Mesothelial cell of epicardium (in vitro differentiated cells): ENCODE measurements around the gene GNB3. TPM values are rescaled to one million over a fixed set of nuclear protein-coding genes. Genes with fewer than 3 reads are reported as not detected.
"Not testable (repeated sequence)": the region's sequence is repeated elsewhere in the genome, so short reads cannot be mapped to it uniquely, and the experiment has no call there.

ENCODE experiments used
- DNase-seq, 2 experiments: peaks; one replicate each; pipeline ENCODE4 v3.0.0; 2021; ENCODE audit warnings: low spot score in 2 of 2; ENCODE audit not compliant: unreplicated experiment in 2 of 2
- H3K27ac Mint-ChIP-seq: 2 replicates; pipeline ENCODE4 v1.8.0; 2021; ENCODE audit warnings: mixed read lengths
- H3K27me3 Mint-ChIP-seq: 2 replicates; pipeline ENCODE4 v1.8.0; 2021; ENCODE audit warnings: low read depth, mixed read lengths
- H3K36me3 Mint-ChIP-seq: 2 replicates; pipeline ENCODE4 v1.8.0; 2021; ENCODE audit warnings: mixed read lengths
- H3K4me1 Mint-ChIP-seq: 2 replicates; pipeline ENCODE4 v1.8.0; 2021; ENCODE audit warnings: mixed read lengths
- H3K4me3 Mint-ChIP-seq: 2 replicates; pipeline ENCODE4 v1.8.0; 2021; ENCODE audit warnings: mild to moderate bottlenecking, moderate library complexity, mixed read lengths
- H3K9me3 Mint-ChIP-seq: 2 replicates; pipeline ENCODE4 v1.8.0; 2021; ENCODE audit warnings: mixed read lengths
- CTCF ChIP-seq: fragments of 200-600 bp; sonication (generic); IDR thresholded peaks from one replicate; pipeline ENCODE4 v1.5.0; 2021; ENCODE audit warnings: antibody characterized with exemption; ENCODE audit not compliant: unreplicated experiment
- total RNA-seq: library from RNA; stranded (reverse); gene quantifications from 3 replicates; pipeline ENCODE4 v1.2.1, GENCODE V29; 2021

The GNB3 gene
- total RNA-seq, 1 donor from 2014 or later, result 24.3 TPM

- Mint-ChIP-seq H3K4me3 (peak overlapping the region; percentile 84), H3K27me3 (no peaks in the 10 kb centered on the region), H3K27ac (no peak overlapping the region), H3K9me3 (no peaks in the 10 kb centered on the region), H3K36me3 (peaks cover 11% of the 10 kb centered on the region), H3K4me1 (peaks cover 34% of the 10 kb centered on the region)
- TF ChIP-seq CTCF, result no peak
- DNase-seq, result no peak
These were observed 30.6 kb downstream of the GNB3 start for GRCh38 chr12:6871052-6871957.

DNA sequence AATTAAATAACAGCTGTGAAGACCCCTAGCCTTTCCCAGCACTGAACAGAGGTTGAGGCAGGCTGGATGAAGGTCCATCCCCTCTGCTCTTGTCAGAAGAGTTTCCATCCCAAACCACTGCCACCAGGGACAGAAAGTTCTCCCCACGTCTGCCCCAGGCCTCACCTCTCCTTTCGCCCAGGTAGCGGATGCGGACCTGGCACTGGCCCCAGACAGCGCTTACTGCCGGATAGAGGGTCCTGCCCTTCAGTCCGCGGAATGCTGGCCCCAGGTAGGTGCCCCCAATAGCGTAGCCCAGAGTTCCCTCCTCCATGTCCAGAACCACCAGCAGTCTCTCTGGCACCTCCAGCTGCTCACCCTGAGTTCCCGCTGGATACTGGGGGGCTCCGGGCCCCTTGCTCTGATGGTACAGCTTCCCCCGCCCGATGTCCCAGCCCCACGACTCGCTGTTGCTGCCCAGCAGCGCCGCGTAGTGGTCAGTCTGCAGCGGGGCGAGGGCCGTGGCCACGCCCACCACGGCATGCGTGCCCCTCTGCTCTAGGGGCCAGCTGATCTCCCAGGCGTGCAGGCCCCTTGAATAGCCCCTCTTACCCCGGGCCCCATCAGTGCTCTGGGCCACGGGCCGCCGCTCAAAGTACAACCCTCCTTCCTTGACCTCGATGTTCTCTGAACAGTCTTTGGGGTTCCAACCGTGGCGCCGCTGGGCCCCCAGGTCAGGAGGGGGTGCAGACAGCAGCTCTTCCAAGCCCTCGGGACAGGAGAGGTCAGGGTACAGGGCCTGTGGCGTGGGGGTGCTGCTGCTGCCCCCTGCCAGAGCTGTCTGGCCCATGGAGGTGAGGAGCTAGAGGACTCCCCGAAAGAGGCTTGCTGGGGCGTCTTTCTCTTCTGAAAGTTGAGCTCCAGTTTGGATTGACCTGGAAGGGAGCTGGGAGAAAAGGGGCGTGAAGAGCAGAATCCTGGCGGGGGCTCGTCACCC, 31.6 kb downstream of the GNB3 start:
- Mint-ChIP-seq H3K36me3 (peaks cover 12% of the 10 kb centered on the region), H3K27ac (peak overlapping the region; percentile 59), H3K27me3 (no peaks in the 10 kb centered on the region), H3K9me3 (no peaks in the 10 kb centered on the region), H3K4me3 (peak overlapping the region; percentile 84), H3K4me1 (peaks cover 30% of the 10 kb centered on the region)
- peak; percentile 87 for TF ChIP-seq CTCF
- peak; percentile 76 to 91 for DNase-seq

- peak within 1 kb of the TSS; percentile 84 for H3K4me3 Mint-ChIP-seq
- H3K27ac Mint-ChIP-seq, result peak within 1 kb of the TSS; percentile 59
- TF ChIP-seq CTCF, result no peak
- H3K36me3 Mint-ChIP-seq, result peaks cover 13% of the 10 kb centered on the region
- H3K4me1 Mint-ChIP-seq, result peaks cover 28% of the 10 kb centered on the region
- peak; percentile 99 for DNase-seq
- no peaks in the 10 kb centered on the region for H3K9me3 Mint-ChIP-seq
- no peaks in the 10 kb centered on the region for H3K27me3 Mint-ChIP-seq
These were observed 32.6 kb downstream of the GNB3 start, which contains the start of gene SPSB2 for GRCh38 chr12:6873094-6874014. SPSB2 (minus strand) TSS chr12:6873303; CDS start chr12:6872901, 402 bp downstream.

- Mint-ChIP-seq H3K4me3 (peak overlapping the region; percentile 84), H3K36me3 (peaks cover 13% of the 10 kb centered on the region), H3K27ac (peak overlapping the region; percentile 45), H3K4me1 (peaks cover 22% of the 10 kb centered on the region)
- not testable (repeated sequence) for H3K27me3 Mint-ChIP-seq, H3K9me3 Mint-ChIP-seq, DNase-seq
These were observed 33.3 kb downstream of the GNB3 start for GRCh38 chr12:6874015-6874368.

DNA sequence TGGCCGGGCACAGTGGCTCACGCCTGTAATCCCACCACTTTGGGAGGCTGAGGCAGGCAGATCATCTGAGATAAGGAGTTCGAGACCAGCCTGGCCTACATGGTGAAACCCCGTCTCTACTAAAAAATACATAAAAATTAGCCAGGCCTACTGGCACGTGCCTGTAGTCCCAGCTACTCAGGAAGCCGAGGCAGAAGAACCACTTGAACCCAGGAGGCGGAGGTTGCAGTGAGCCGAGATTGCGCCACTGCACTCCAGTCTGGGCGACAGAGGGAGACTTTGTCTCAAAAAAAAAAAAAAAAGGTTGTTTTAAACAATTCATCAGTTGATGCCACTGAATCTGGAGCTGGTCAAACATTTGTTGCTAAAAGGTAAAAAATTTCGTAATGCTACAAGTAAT, 39.1 kb downstream of the GNB3 start:
- not testable (repeated sequence) for H3K4me3 Mint-ChIP-seq, H3K27ac Mint-ChIP-seq, DNase-seq, H3K9me3 Mint-ChIP-seq, H3K4me1 Mint-ChIP-seq, H3K36me3 Mint-ChIP-seq, H3K27me3 Mint-ChIP-seq

DNA sequence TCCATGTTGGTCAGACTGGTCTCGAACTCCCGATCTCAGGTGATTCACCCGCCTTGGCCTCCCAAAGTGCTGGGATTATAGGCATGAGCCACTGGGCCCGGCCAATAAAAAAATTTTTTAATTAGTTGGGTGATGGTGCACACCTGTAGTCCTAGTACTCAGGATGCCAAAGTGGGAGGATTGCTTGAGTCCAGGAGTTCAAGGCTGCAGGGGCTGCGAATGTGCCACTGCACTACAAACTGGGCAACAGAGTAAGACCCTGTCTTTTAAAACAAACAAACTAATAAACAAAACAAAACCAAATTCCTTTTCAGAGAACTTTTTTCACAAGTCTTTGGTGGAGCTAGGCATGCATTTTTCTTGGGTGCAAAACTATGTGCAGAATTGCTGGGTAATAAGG, 42.5 kb downstream of the GNB3 start:
- DNase-seq, result no peak
- no peaks in the 10 kb centered on the region for H3K27me3 Mint-ChIP-seq
- H3K4me1 Mint-ChIP-seq, result peaks cover 9% of the 10 kb centered on the region
- no peaks in the 10 kb centered on the region for H3K9me3 Mint-ChIP-seq
- no peaks in the 10 kb centered on the region for H3K36me3 Mint-ChIP-seq
- H3K27ac Mint-ChIP-seq, result no peak overlapping the region
- H3K4me3 Mint-ChIP-seq, result no peak overlapping the region
- no peak for TF ChIP-seq CTCF
